Hematopoietic multipotent progenitor cell treated with erythropoietin and hydrocortisone succinate and interleukin-3 and kit ligand, for 8 days (in vitro differentiated cells): ENCODE results near the gene DDR2.
A peak's percentile ranks its signal among the peaks of the same experiment; 100 is the strongest.

ENCODE experiments used
- DNase-seq: peaks from one replicate; pipeline ENCODE4 v3.0.0-alpha.2; 2015

DDR2 gene

GRCh38 chr1:162631546-162632191, 595 bp upstream of the DDR2 start:
- DNase-seq, result peak; percentile 5

GRCh38 chr1:162632698-162633080, 425 bp downstream of the DDR2 start:
- no peak for DNase-seq

GRCh38 chr1:162633081-162633762, 958 bp downstream of the DDR2 start:
- DNase-seq, result no peak

- DNase-seq, result no peak
Measured at GRCh38 chr1:162635418-162635817, 3.2 kb downstream of the DDR2 start.

GRCh38 chr1:162639718-162640117, 7.5 kb downstream of the DDR2 start:
- no peak for DNase-seq

- no peak for DNase-seq
Measured at GRCh38 chr1:162641114-162641513, 8.8 kb downstream of the DDR2 start.

- no peak for DNase-seq
Measured at GRCh38 chr1:162644986-162645314, 12.7 kb downstream of the DDR2 start.

GRCh38 chr1:162645666-162646065, 13.4 kb downstream of the DDR2 start:
- DNase-seq, result no peak

- no peak for DNase-seq
Measured at GRCh38 chr1:162649583-162649982, 17.3 kb downstream of the DDR2 start.

GRCh38 chr1:162654915-162655620, 22.8 kb downstream of the DDR2 start:
- DNase-seq, result no peak

- DNase-seq, result no peak
Measured at GRCh38 chr1:162656266-162656665, 24.0 kb downstream of the DDR2 start.

- DNase-seq, result no peak
Measured at GRCh38 chr1:162660574-162660973, 28.3 kb downstream of the DDR2 start.

- DNase-seq, result no peak
Measured at GRCh38 chr1:162661336-162661735, 29.1 kb downstream of the DDR2 start.

- no peak for DNase-seq
Measured at GRCh38 chr1:162662013-162662412, 29.7 kb downstream of the DDR2 start.

- DNase-seq, result no peak
Measured at GRCh38 chr1:162663086-162663485, 30.8 kb downstream of the DDR2 start.

GRCh38 chr1:162663589-162664106, 31.4 kb downstream of the DDR2 start:
- no peak for DNase-seq

GRCh38 chr1:162666006-162666645, 33.9 kb downstream of the DDR2 start:
- DNase-seq, result no peak

- no peak for DNase-seq
Measured at GRCh38 chr1:162667381-162668080, 35.3 kb downstream of the DDR2 start.

- DNase-seq, result no peak
Measured at GRCh38 chr1:162670928-162671663, 38.8 kb downstream of the DDR2 start.

GRCh38 chr1:162671664-162672410, 39.6 kb downstream of the DDR2 start:
- DNase-seq, result no peak

- DNase-seq, result no peak
Measured at GRCh38 chr1:162672622-162673260, 40.5 kb downstream of the DDR2 start.
